IgD-negative memory B cell (primary cell): ENCODE results near the gene PRMT2. TPM values are rescaled to one million over a fixed set of nuclear protein-coding genes. Genes with fewer than 3 reads are reported as not detected.
"Not testable (repeated sequence)": the region's sequence is repeated elsewhere in the genome, so short reads cannot be mapped to it uniquely, and the experiment has no call there.

Experiments
- H3K27ac Mint-ChIP-seq, 3 donors: one replicate each; pipeline ENCODE4 v1.8.0; 2020 to 2022; ENCODE audit warnings: mild to moderate bottlenecking in 3 of 3, mixed read lengths in 3 of 3, moderate library complexity in 1 of 3
- H3K27me3 Mint-ChIP-seq: one replicate; pipeline ENCODE4 v1.8.0; 2021; ENCODE audit warnings: mixed read lengths
- H3K36me3 Mint-ChIP-seq: one replicate; pipeline ENCODE4 v1.8.0; 2020; ENCODE audit warnings: mild to moderate bottlenecking, mixed read lengths
- H3K4me1 Mint-ChIP-seq, 3 donors: one replicate each; pipeline ENCODE4 v1.8.0; 2020 to 2022; ENCODE audit warnings: mixed read lengths in 3 of 3, mild to moderate bottlenecking in 1 of 3
- H3K4me3 Mint-ChIP-seq, 4 donors: one replicate each; pipeline ENCODE4 v1.8.0; 2020 to 2022; ENCODE audit warnings: mild to moderate bottlenecking in 4 of 4, mixed read lengths in 4 of 4, moderate library complexity in 3 of 4
- H3K9me3 Mint-ChIP-seq, 3 donors: one replicate each; pipeline ENCODE4 v1.8.0; 2020 to 2021; ENCODE audit warnings: mixed read lengths in 3 of 3, mild to moderate bottlenecking in 1 of 3
- polyA plus RNA-seq: library from polyadenylated mRNA; unstranded; fragments of 300-500 nt; fragmentation: Illumina TruSeq; gene quantifications from one replicate; pipeline ENCODE4 v1.2.3, GENCODE V29; 2021

The PRMT2 gene
- polyA plus RNA-seq, 1 donor from 2014 or later: 108 TPM

GRCh38 chr21:46663754-46664153 lies 28.3 kb downstream of the PRMT2 start:
- H3K36me3 Mint-ChIP-seq: peaks cover 7% of the 10 kb centered on the region
- H3K27me3 Mint-ChIP-seq: peaks cover 11% of the 10 kb centered on the region
- no peaks in the 10 kb centered on the region for H3K9me3 Mint-ChIP-seq
- peak overlapping the region in 1 of 4 donors; percentile 8 for H3K4me3 Mint-ChIP-seq
- H3K4me1 Mint-ChIP-seq: peaks cover 0 to 5% (median 0%) of the 10 kb centered on the region in 3 donors
- H3K27ac Mint-ChIP-seq: no peak overlapping the region

DNA sequence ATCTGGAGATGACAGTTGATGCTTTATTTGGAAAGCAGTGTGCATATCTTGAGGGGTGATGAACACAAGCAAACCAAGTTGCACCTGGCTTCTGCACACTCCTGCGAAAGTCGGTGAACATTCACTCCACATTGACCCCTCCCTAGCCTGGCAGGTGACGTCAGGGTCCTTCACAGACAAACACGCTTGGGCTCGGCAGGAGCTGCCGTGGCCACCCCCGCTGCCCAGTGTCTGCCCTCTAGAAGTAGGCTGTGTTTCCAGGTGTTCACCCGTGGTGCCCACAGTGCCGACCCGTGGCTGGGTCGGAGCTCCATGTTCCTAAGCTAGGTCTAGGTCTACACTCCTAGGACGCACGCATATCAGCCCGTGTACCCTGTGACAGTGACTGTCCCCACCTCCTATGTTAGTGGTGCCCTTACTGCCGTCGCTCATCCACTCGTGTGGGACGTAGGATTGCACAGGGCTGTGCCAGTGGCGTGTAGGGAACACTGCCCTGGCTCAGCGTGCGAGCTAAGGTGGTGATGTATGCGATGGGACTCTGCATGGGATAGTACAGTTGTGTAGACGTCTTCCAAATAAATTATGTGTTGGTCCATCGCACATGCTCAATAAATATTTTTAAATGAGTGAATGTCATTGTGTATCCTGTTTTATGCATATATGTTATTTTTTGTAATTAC lies 29.0 kb downstream of the PRMT2 start:
- no peaks in the 10 kb centered on the region for H3K9me3 Mint-ChIP-seq
- no peak overlapping the region for H3K27ac Mint-ChIP-seq
- no peak overlapping the region for H3K4me3 Mint-ChIP-seq
- peaks cover 0 to 5% (median 0%) of the 10 kb centered on the region in 3 donors for H3K4me1 Mint-ChIP-seq
- H3K36me3 Mint-ChIP-seq: peaks cover 7% of the 10 kb centered on the region
- peaks cover 13% of the 10 kb centered on the region for H3K27me3 Mint-ChIP-seq

DNA sequence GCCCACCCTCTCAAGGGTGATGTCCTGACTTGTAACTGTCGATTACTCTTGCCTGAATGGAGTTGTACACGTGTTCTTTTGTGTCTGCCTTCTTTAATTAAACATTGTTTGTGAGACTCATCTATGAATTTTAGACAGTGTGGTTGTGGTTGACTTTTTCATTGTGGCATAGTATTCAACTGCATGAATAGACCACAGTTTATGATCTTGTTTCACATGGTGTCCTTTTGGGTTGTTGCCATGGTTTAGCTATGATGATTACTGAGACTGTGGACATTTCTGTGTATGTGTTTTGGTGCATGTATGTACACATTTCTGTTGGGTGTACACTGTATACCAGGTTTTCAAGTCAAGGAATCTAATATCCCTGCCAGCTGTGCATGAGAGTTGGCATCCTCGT lies 30.1 kb downstream of the PRMT2 start:
- Mint-ChIP-seq H3K27ac (no peak overlapping the region), H3K4me1 (peaks cover 0 to 5% (median 0%) of the 10 kb centered on the region in 3 donors), H3K4me3 (peak overlapping the region in 1 of 4 donors; percentile 49), H3K27me3 (peaks cover 23% of the 10 kb centered on the region), H3K36me3 (peaks cover 7% of the 10 kb centered on the region), H3K9me3 (no peaks in the 10 kb centered on the region)

DNA sequence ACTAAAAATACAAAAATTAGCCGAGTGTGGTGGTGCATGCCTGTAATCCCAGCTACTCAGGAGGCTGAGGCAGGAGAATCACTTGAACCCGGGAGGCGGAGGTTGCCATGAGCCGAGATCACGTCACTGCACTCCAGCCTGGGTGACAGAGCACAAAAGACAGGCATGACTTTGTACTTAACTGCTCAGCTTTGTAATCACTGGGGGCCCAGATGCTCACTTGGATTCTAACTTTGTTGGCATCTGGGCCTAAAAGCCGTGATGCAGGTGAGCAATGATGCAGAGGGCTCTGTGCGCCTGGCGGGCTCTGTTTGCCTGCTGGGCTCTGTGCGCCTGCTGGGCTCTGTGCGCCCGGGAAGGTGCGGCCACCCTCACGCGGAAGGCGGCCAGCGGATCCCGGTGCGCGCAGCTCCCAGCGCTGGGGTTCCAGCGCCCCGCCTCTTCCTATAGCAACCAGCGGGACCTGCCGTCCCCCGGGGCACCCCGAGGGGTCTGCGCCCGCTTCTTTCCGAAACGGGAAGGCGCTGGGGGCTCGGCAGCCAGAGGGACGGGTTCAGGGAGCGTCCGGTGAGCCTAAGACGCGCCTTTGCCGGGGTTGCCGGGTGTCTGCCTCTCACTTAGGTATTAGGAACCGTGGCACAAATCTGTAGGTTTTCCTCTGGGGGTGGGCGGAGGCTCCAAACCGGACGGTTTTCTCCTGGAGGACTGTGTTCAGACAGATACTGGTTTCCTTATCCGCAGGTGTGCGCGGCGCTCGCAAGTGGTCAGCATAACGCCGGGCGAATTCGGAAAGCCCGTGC lies 31.7 kb downstream of the PRMT2 start:
- no peak overlapping the region for H3K27ac Mint-ChIP-seq
- peak overlapping the region in 3 of 4 donors; percentile 52 to 84 (median 58) for H3K4me3 Mint-ChIP-seq
- peaks cover 0 to 5% (median 0%) of the 10 kb centered on the region in 3 donors for H3K4me1 Mint-ChIP-seq
- peaks cover 23% of the 10 kb centered on the region for H3K27me3 Mint-ChIP-seq
- H3K36me3 Mint-ChIP-seq: peaks cover 7% of the 10 kb centered on the region
- H3K9me3 Mint-ChIP-seq: no peaks in the 10 kb centered on the region

- Mint-ChIP-seq H3K36me3 (peaks cover 7% of the 10 kb centered on the region), H3K4me1 (peaks cover 0 to 5% (median 0%) of the 10 kb centered on the region in 3 donors), H3K9me3 (no peaks in the 10 kb centered on the region), H3K27me3 (peaks cover 23% of the 10 kb centered on the region), H3K4me3 (peak overlapping the region in 3 of 4 donors; percentile 64 to 84 (median 66)), H3K27ac (no peak overlapping the region)
These were observed 32.4 kb downstream of the PRMT2 start for GRCh38 chr21:46667741-46668380.

- H3K4me3 Mint-ChIP-seq: peak overlapping the region in 3 of 4 donors; percentile 7 to 64 (median 47)
- H3K4me1 Mint-ChIP-seq: peaks cover 0 to 5% (median 0%) of the 10 kb centered on the region in 3 donors
- peaks cover 23% of the 10 kb centered on the region for H3K27me3 Mint-ChIP-seq
- peaks cover 7% of the 10 kb centered on the region for H3K36me3 Mint-ChIP-seq
- H3K27ac Mint-ChIP-seq: no peak overlapping the region
- H3K9me3 Mint-ChIP-seq: no peaks in the 10 kb centered on the region
These were observed 32.9 kb downstream of the PRMT2 start for GRCh38 chr21:46668381-46668780.

DNA sequence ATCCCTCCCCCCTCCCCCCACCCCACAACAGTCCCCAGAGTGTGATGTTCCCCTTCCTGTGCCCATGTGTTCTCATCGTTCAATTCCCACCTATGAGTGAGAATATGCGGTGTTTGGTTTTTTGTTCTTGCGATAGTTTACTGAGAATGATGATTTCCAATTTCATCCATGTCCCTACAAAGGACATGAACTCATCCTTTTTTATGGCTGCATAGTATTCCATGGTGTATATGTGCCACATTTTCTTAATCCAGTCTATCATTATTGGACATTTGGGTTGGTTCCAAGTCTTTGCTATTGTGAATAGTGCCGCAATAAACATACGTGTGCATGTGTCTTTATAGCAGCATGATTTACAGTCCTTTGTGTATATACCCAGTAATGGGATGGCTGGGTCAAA lies 33.4 kb downstream of the PRMT2 start:
- not testable (repeated sequence) for H3K9me3 Mint-ChIP-seq, H3K4me3 Mint-ChIP-seq, H3K27ac Mint-ChIP-seq, H3K36me3 Mint-ChIP-seq, H3K4me1 Mint-ChIP-seq
- H3K27me3 Mint-ChIP-seq: peaks cover 23% of the 10 kb centered on the region

DNA sequence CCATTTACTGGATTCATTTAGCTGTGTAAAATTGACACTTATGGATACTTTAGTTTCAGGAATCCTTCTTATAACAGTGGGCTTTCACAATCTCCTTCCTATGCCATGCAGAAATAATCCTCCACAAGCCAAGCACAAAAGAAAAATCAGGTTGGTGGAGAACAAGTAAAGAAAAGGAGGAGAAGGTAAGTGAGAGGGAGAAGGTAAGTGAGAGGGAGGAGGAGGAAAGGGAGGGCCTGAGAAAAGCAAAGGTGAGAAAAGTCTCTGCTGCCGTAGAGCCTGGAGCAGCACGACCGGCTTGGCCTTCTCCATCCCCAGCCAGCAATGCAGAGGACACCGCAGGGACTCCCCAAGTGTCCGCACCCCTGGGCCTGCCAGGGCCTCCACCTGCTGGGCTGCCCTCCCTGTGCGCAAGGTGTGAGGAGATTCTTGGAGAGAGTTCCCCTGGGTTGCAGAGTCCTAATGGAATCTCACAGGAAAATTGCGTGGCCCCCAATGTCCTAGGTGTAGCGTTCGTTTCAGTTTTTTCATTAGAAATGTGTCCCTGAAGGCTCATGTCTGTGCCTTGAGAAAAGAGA lies 39.0 kb downstream of the PRMT2 start:
- Mint-ChIP-seq H3K9me3 (peaks cover 0 to 6% (median 0%) of the 10 kb centered on the region in 3 donors), H3K27ac (peak overlapping the region in 1 of 3 donors; percentile 33), H3K36me3 (no peaks in the 10 kb centered on the region), H3K4me3 (no peak overlapping the region), H3K4me1 (no peaks in the 10 kb centered on the region), H3K27me3 (peaks cover 10% of the 10 kb centered on the region)

DNA sequence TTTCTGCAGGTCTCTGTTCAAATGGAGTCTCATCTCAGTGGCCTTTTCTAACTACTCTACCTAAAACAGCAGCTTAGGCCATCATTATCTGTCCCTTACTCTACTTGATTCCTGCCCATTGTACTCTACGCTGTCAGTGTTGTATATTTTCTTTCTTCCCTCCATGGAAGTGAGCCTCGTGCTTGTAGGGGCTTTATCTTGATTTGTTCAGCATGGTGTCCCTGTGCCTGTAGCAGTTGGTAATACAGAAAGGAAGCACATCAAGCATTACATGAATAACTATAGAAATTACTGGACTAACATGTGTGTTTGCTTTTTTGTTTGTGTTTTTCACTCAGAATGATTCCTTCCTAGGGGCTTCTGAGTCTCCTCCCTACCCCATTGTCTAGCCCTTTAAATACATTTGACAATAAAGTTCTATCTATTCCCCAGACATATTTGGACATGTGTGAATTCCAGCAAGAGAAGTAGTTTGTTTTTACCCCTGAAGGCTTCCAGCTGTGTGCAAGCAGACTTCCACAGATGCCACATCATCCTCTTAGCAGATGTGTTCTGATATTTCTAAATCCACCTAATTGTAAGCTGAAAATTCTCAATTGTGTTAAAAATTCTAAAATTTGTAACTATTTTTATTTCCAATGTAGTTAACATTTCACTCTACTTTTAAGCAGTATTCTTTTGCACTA lies 40.3 kb downstream of the PRMT2 start:
- H3K36me3 Mint-ChIP-seq: no peaks in the 10 kb centered on the region
- no peaks in the 10 kb centered on the region for H3K4me1 Mint-ChIP-seq
- H3K27me3 Mint-ChIP-seq: peaks cover 6% of the 10 kb centered on the region
- no peak overlapping the region for H3K27ac Mint-ChIP-seq
- peaks cover 0 to 6% (median 0%) of the 10 kb centered on the region in 3 donors for H3K9me3 Mint-ChIP-seq
- no peak overlapping the region for H3K4me3 Mint-ChIP-seq

- not testable (repeated sequence) for H3K36me3 Mint-ChIP-seq, H3K27ac Mint-ChIP-seq, H3K4me1 Mint-ChIP-seq, H3K9me3 Mint-ChIP-seq, H3K27me3 Mint-ChIP-seq, H3K4me3 Mint-ChIP-seq
These were observed 41.1 kb downstream of the PRMT2 start for GRCh38 chr21:46676542-46676941.

DNA sequence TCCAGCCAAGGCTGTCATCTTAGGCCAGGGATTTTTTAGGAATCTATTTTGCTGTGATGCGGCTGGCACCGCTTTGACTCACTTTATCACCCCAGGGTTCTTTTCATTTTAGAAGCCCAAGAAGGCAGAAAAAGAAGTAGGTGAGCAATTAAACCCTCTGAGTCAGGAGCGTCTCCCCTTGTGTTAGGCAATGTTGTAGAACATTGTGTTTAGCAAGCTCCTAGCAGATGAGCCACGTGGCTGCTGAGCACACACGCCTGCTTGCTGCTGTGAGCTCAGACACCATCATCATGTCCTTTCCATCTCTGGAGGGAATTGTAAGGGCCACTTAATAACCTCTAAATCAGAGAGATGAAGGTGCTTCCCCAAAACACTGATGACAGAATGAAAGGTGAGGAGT lies 46.1 kb downstream of the PRMT2 start:
- not testable (repeated sequence) for H3K36me3 Mint-ChIP-seq, H3K4me3 Mint-ChIP-seq, H3K27me3 Mint-ChIP-seq, H3K9me3 Mint-ChIP-seq, H3K27ac Mint-ChIP-seq, H3K4me1 Mint-ChIP-seq

DNA sequence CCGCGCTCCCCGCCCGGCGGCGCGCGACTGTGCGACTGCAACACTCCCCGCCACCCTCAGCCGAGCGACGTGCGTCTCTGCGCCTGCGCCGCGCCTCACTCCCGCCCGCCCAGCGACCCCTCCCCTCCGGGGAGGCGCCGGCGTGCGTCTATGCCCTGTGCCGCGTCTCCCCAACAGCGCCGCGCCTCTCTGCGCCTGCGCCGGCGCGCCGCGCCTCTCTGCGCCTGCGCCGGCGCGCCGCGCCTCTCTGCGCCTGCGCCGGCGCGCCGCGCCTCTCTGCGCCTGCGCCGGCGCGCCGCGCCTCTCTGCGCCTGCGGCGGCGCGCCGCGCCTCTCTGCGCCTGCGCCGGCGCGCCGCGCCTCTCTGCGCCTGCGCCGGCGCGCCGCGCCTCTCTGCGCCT lies 63.2 kb downstream of the PRMT2 start:
- not testable (repeated sequence) for H3K4me3 Mint-ChIP-seq, H3K27ac Mint-ChIP-seq, H3K27me3 Mint-ChIP-seq, H3K36me3 Mint-ChIP-seq, H3K4me1 Mint-ChIP-seq, H3K9me3 Mint-ChIP-seq

GRCh38 chr21:46699104-46699503 lies 63.6 kb downstream of the PRMT2 start:
- H3K9me3 Mint-ChIP-seq, H3K4me3 Mint-ChIP-seq, H3K4me1 Mint-ChIP-seq, H3K27ac Mint-ChIP-seq, H3K27me3 Mint-ChIP-seq, H3K36me3 Mint-ChIP-seq: not testable (repeated sequence)
